Gastrocnemius medialis (tissue), 4 donors: Measurements from ENCODE around the gene C12orf42. TPM values are rescaled to one million over a fixed set of nuclear protein-coding genes. Genes with fewer than 3 reads are reported as not detected.

Source experiments
- ATAC-seq, 2 donors: fragments of 150-250 bp; one replicate each; pipeline ENCODE4 v1.9.1; 2016
- DNase-seq, 2 donors: peaks; one replicate each; pipeline ENCODE4 v3.0.0-alpha.2; 2019
- H3K27ac ChIP-seq, 4 donors: fragments of 200-600 bp; sonication (generic); 1 replicate in 1 of 4; 2 replicates in 3 of 4; pipeline ENCODE4 v1.5.1; 2016 to 2018; ENCODE audit warnings: mild to moderate bottlenecking in 2 of 4, moderate library complexity in 1 of 4
- H3K27me3 ChIP-seq, 3 donors: fragments of 200-600 bp; sonication (generic) in 2 of 3; 1 replicate in 1 of 3; 2 replicates in 2 of 3; pipeline versions ENCODE4 v1.5.1 to v1.6.0; 2016 to 2019; ENCODE audit warnings: mild to moderate bottlenecking in 1 of 3, moderate library complexity in 1 of 3
- H3K36me3 ChIP-seq, 2 donors: fragments of 200-600 bp; sonication (generic) in 1 of 2; one replicate each; pipeline ENCODE4 v1.5.1; 2017 to 2018
- H3K4me1 ChIP-seq, 2 donors: fragments of 200-600 bp; sonication (generic) in 1 of 2; one replicate each; pipeline ENCODE4 v1.5.1; 2016 to 2017; ENCODE audit warnings: mild to moderate bottlenecking in 2 of 2
- H3K4me3 ChIP-seq, 4 donors: fragments of 200-600 bp; sonication (generic) in 3 of 4; 1 replicate in 1 of 4; 2 replicates in 3 of 4; pipeline ENCODE4 v1.5.1; 2016 to 2019; ENCODE audit warnings: mild to moderate bottlenecking in 2 of 4
- H3K9me3 ChIP-seq, 3 donors: fragments of 200-600 bp; sonication (generic) in 2 of 3; 1 replicate in 1 of 3; 2 replicates in 2 of 3; pipeline ENCODE4 v1.5.1; 2016 to 2019
- CTCF ChIP-seq, 5 experiments: fragments of 450-650 bp in 3 of 5; fragments of 200-600 bp in 2 of 5; sonication (generic) in 2 of 5; IDR thresholded peaks in 4 of 5; conservative IDR thresholded peaks in 1 of 5; 1 replicate in 4 of 5; 2 replicates in 1 of 5; pipeline ENCODE4 v1.5.1; 2016 to 2019; ENCODE audit warnings: antibody characterized with exemption in 5 of 5, mild to moderate bottlenecking in 3 of 5, moderate library complexity in 3 of 5
- POLR2A ChIP-seq, 2 donors: fragments of 450-650 bp; IDR thresholded peaks; one replicate each; pipeline ENCODE4 v1.6.1; 2017; ENCODE audit warnings: antibody characterized with exemption in 2 of 2, mild to moderate bottlenecking in 2 of 2, moderate library complexity in 2 of 2
- in situ Hi-C, 4 donors: fragments of 200-750 bp; cut with MboI; loops; one replicate each; pipeline versions ENCODE4 v1.15.0 to v1.8.0; 2017; ENCODE audit warnings: low sequenced_read_pairs in 4 of 4
- intact Hi-C: fragments of 100-400 bp; cut with DNase I; formaldehyde crosslinking; loops from one replicate; pipeline ENCODE4 v1.15.1; 2023; ENCODE audit warnings: low total_unique reads
- total RNA-seq, 4 donors: library from RNA; depleted of rRNA; stranded (reverse); fragments of >200 nt; gene quantifications; one replicate each; pipeline versions ENCODE4 v1.1.0 to v1.2.3, GENCODE V29; 2016

Gene C12orf42
- total RNA-seq, 4 donors from 2014 or later, result not detected

- in situ Hi-C loops (no loop called here), intact Hi-C loops (no loop called here)
- Histone ChIP-seq H3K27ac (no peak overlapping the region), H3K4me3 (no peak overlapping the region), H3K27me3 (no peaks in the 10 kb centered on the region), H3K36me3 (no peaks in the 10 kb centered on the region), H3K4me1 (no peaks in the 10 kb centered on the region), H3K9me3 (no peaks in the 10 kb centered on the region)
- ATAC-seq (no peak), DNase-seq (no peak)
- TF ChIP-seq CTCF (IDR thresholded peaks at IDR 0.05 in 4 of 5, conservative IDR thresholded peaks at IDR 0.05 in 1 of 5) (no peak), POLR2A (IDR thresholded peaks at IDR 0.05) (no peak)
Measured at GRCh38 chr12:103312742-103313354, 182.9 kb downstream of the C12orf42 start.

GRCh38 chr12:103310546-103311270, 185.1 kb downstream of the C12orf42 start:
- H3K36me3 ChIP-seq, result no peaks in the 10 kb centered on the region
- ATAC-seq (no peak), DNase-seq (no peak)
- in situ Hi-C loops, result no loop called here
- no peaks in the 10 kb centered on the region for H3K9me3 ChIP-seq
- no peak overlapping the region for H3K27ac ChIP-seq
- no peaks in the 10 kb centered on the region for H3K4me1 ChIP-seq
- TF ChIP-seq CTCF (IDR thresholded peaks at IDR 0.05 in 4 of 5, conservative IDR thresholded peaks at IDR 0.05 in 1 of 5) (no peak), POLR2A (IDR thresholded peaks at IDR 0.05) (no peak)
- no peaks in the 10 kb centered on the region for H3K27me3 ChIP-seq
- intact Hi-C loops, result no loop called here
- no peak overlapping the region for H3K4me3 ChIP-seq

- ATAC-seq, result no peak
- Histone ChIP-seq H3K27me3 (no peaks in the 10 kb centered on the region), H3K27ac (no peak overlapping the region), H3K4me1 (no peaks in the 10 kb centered on the region), H3K36me3 (no peaks in the 10 kb centered on the region), H3K4me3 (no peak overlapping the region), H3K9me3 (no peaks in the 10 kb centered on the region)
- in situ Hi-C loops (no loop called here), intact Hi-C loops (no loop called here)
- no peak for DNase-seq
- TF ChIP-seq CTCF (IDR thresholded peaks at IDR 0.05 in 4 of 5, conservative IDR thresholded peaks at IDR 0.05 in 1 of 5) (no peak), POLR2A (IDR thresholded peaks at IDR 0.05) (no peak)
Measured at GRCh38 chr12:103308396-103308795, 187.4 kb downstream of the C12orf42 start.

- in situ Hi-C loops (no loop called here), intact Hi-C loops (no loop called here)
- H3K27ac ChIP-seq, result no peak overlapping the region
- no peaks in the 10 kb centered on the region for H3K4me1 ChIP-seq
- ATAC-seq (no peak), DNase-seq (no peak)
- peaks cover 0 to 3% (median 0%) of the 10 kb centered on the region in 3 donors for H3K27me3 ChIP-seq
- TF ChIP-seq POLR2A (IDR thresholded peaks at IDR 0.05), result no peak
- TF ChIP-seq CTCF (IDR thresholded peaks at IDR 0.05 in 4 of 5, conservative IDR thresholded peaks at IDR 0.05 in 1 of 5), result no peak
- H3K9me3 ChIP-seq, result no peaks in the 10 kb centered on the region
- H3K4me3 ChIP-seq, result no peak overlapping the region
- no peaks in the 10 kb centered on the region for H3K36me3 ChIP-seq
Measured at GRCh38 chr12:103303484-103303883, 192.3 kb downstream of the C12orf42 start.
